SK-N-SH treated with all-trans-retinoic acid at 6 μM for 48 hours (cell line): ENCODE results near the gene KLHL14.

Experiments used
- ATAC-seq: fragments of 200-7000 bp; cut with Tn5 transposase; 3 replicates; pipeline ENCODE4 v1.9.1; 2020; ENCODE audit warnings: mild to moderate bottlenecking, moderate library complexity
- ARNTL ChIP-seq: fragments of 450-650 bp; formaldehyde crosslinking; IDR thresholded peaks from 2 replicates; pipeline ENCODE4 v1.5.0; 2020; ENCODE audit warnings: low read depth, mild to moderate bottlenecking, moderate library complexity, borderline replicate concordance
- CSDC2 ChIP-seq: fragments of 250-450 bp; sonication (Bioruptor Pico); IDR thresholded peaks from 2 replicates; pipeline ENCODE4 v1.5.0; 2020; ENCODE audit warnings: mild to moderate bottlenecking, moderate library complexity
- ESRRG ChIP-seq: fragments of 250-450 bp; sonication (Bioruptor Pico); IDR thresholded peaks from 2 replicates; pipeline ENCODE4 v1.6.1; 2021; ENCODE audit warnings: mild to moderate bottlenecking
- GLIS3 ChIP-seq: fragments of 250-450 bp; sonication (Bioruptor Pico); IDR thresholded peaks from 2 replicates; pipeline ENCODE4 v1.5.0; 2020; ENCODE audit warnings: mild to moderate bottlenecking, moderate library complexity
- ISL1 ChIP-seq: fragments of 250-450 bp; sonication (Bioruptor Pico); IDR thresholded peaks from 2 replicates; pipeline ENCODE4 v2.1.2; 2022; ENCODE audit warnings: mild to moderate bottlenecking, moderate library complexity
- OSR1 ChIP-seq: fragments of 250-450 bp; sonication (Bioruptor Pico); IDR thresholded peaks from 2 replicates; pipeline ENCODE4 v1.8.0; 2022; ENCODE audit warnings: moderate library complexity, mild to moderate bottlenecking, inconsistent platforms
- PPARA ChIP-seq: fragments of 250-450 bp; sonication (Bioruptor Pico); IDR thresholded peaks from 2 replicates; pipeline ENCODE4 v1.5.0; 2020; ENCODE audit warnings: mild to moderate bottlenecking, borderline replicate concordance
- RARB ChIP-seq: fragments of 250-450 bp; sonication (Bioruptor Pico); IDR thresholded peaks from 2 replicates; pipeline ENCODE4 v1.8.0; 2021; ENCODE audit warnings: mild to moderate bottlenecking, moderate library complexity
- SNAI2 ChIP-seq: fragments of 250-450 bp; sonication (Bioruptor Pico); IDR thresholded peaks from 2 replicates; pipeline ENCODE4 v1.5.0; 2020; ENCODE audit warnings: mild to moderate bottlenecking, moderate library complexity
- TCF4 ChIP-seq: fragments of 250-450 bp; sonication (Bioruptor Pico); IDR thresholded peaks from 2 replicates; pipeline ENCODE4 v1.8.0; 2021; ENCODE audit warnings: mild to moderate bottlenecking, moderate library complexity, borderline replicate concordance
- TOX ChIP-seq: fragments of 250-450 bp; sonication (Bioruptor Pico); IDR thresholded peaks from 2 replicates; pipeline ENCODE4 v1.8.0; 2021; ENCODE audit warnings: mild to moderate bottlenecking, moderate library complexity, borderline replicate concordance
- ZC3H10 ChIP-seq: fragments of 250-450 bp; sonication (Bioruptor Pico); IDR thresholded peaks from 2 replicates; pipeline ENCODE4 v1.5.1; 2021; ENCODE audit warnings: mild to moderate bottlenecking, moderate library complexity
- ZFP3 ChIP-seq: fragments of 250-450 bp; sonication (Bioruptor Pico); IDR thresholded peaks from 2 replicates; pipeline ENCODE4 v1.5.0; 2020; ENCODE audit warnings: mild to moderate bottlenecking, moderate library complexity
- ZFP30 ChIP-seq: fragments of 450-650 bp; formaldehyde crosslinking; IDR thresholded peaks from 2 replicates; pipeline ENCODE4 v1.5.0; 2022; ENCODE audit warnings: mild to moderate bottlenecking, moderate library complexity
- ZNF565 ChIP-seq: fragments of 450-650 bp; formaldehyde crosslinking; conservative IDR thresholded peaks from 2 replicates; pipeline ENCODE4 v1.5.0; 2020; ENCODE audit warnings: low read depth, mild to moderate bottlenecking, moderate library complexity
- ZNF70 ChIP-seq: fragments of 450-650 bp; formaldehyde crosslinking; IDR thresholded peaks from 2 replicates; pipeline ENCODE4 v1.5.0; 2020; ENCODE audit warnings: mild to moderate bottlenecking, moderate library complexity
- ZNF8 ChIP-seq: fragments of 450-650 bp; formaldehyde crosslinking; IDR thresholded peaks from 2 replicates; pipeline ENCODE4 v1.5.0; 2020; ENCODE audit warnings: mild to moderate bottlenecking, moderate library complexity
- TF ChIP-seq, protein P1 (sequence below): fragments of 250-450 bp; sonication (Bioruptor Pico); IDR thresholded peaks from 2 replicates; pipeline ENCODE4 v1.5.1; 2021; ENCODE audit warnings: mild to moderate bottlenecking, moderate library complexity
- TF ChIP-seq, protein P2 (sequence below): fragments of 250-450 bp; sonication (Bioruptor Pico); IDR thresholded peaks from 2 replicates; pipeline ENCODE4 v1.8.0; 2021; ENCODE audit warnings: low read depth, mild to moderate bottlenecking, moderate library complexity, borderline replicate concordance
- TF ChIP-seq, protein P3 (sequence below): fragments of 250-450 bp; sonication (Bioruptor Pico); IDR thresholded peaks from 2 replicates; pipeline ENCODE4 v1.5.1; 2020; ENCODE audit warnings: low read depth, mild to moderate bottlenecking, moderate library complexity
- TF ChIP-seq, protein P4 (sequence below): fragments of 250-450 bp; sonication (Bioruptor Pico); IDR thresholded peaks from 2 replicates; pipeline ENCODE4 v1.5.0; 2020; ENCODE audit warnings: mild to moderate bottlenecking, moderate library complexity
- TF ChIP-seq, protein P5 (sequence below): fragments of 250-450 bp; sonication (Bioruptor Pico); IDR thresholded peaks from 2 replicates; pipeline ENCODE4 v1.8.0; 2020; ENCODE audit warnings: mild to moderate bottlenecking, moderate library complexity, borderline replicate concordance

The KLHL14 gene

DNA sequence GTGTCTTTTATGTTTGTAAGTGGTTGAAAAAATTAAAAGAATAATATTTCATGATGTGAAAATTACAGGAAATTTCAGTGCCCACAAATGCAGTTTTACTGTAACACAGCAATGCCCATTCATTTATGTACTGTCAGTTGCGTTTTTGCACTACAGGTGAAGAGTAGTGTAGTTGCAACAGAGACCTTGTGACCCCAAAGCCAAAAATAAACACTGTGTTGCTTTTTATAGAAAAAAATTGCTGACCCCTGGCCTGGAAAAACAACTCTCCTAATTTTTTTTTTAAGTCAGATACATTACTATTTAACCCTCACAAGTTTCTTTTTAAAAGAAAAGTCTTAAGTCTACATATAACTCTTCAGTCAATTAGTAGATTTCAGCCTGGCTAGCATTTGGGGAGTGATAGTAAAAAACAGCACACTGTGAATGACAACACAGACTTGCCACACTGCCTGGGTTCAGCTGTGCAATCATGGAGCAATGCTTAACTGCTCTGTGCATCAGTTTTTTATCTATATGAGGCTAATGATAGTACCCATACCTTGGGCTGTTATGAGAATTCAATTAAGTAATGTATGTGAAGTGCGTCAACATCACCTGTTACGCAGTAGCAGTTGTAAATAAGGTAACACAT lies 8.1 kb downstream of the KLHL14 start (continued):
- TF ChIP-seq RARB (CRISPR knock-in tag), result no peak
- TF ChIP-seq, protein P1, sequence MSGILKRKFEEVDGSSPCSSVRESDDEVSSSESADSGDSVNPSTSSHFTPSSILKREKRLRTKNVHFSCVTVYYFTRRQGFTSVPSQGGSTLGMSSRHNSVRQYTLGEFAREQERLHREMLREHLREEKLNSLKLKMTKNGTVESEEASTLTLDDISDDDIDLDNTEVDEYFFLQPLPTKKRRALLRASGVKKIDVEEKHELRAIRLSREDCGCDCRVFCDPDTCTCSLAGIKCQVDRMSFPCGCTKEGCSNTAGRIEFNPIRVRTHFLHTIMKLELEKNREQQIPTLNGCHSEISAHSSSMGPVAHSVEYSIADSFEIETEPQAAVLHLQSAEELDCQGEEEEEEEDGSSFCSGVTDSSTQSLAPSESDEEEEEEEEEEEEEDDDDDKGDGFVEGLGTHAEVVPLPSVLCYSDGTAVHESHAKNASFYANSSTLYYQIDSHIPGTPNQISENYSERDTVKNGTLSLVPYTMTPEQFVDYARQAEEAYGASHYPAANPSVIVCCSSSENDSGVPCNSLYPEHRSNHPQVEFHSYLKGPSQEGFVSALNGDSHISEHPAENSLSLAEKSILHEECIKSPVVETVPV (CRISPR knock-in tag), result no peak

DNA sequence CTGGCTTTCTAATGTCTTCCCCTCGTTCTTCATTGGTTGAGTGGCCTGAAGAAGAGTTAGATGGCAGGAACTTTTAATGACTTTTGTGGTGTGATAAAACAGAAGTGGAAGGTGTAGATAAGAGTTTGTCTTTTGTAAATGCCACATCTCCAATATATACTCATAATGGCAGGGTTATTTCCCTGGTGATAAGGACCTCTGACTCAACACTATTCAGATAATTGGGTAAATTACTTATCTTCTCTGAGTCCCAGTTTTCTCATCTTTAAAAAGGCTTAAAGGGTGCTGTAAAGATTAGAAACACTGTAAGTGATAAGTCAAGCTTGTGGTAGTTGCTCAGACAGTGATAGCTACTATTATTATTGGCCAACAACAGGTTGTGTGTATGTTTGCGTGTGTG lies 9.5 kb downstream of the KLHL14 start:
- TF ChIP-seq ISL1 (CRISPR knock-in tag), result no peak
- no peak for TF ChIP-seq CSDC2 (CRISPR knock-in tag)
- ATAC-seq, result no peak

DNA sequence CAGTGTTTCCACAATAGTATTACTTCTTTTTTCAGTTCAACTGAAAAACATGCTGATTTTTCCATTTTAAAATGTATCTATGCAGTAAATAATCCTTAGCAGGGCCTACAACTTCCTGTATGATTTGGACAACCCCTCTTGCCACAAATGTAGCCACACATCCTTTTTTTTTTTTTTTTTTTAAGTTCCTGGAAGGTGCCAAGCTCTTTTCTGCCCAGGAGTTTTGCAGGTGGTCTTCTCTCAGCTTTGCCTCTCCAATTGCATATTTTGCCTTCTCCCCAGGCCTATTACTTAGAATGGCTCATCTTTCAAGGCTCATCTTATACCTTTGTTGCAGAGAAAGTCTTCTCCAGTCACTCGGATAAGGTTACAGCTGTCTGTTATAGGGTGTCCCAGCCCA lies 11.6 kb downstream of the KLHL14 start:
- ATAC-seq, result no peak

DNA sequence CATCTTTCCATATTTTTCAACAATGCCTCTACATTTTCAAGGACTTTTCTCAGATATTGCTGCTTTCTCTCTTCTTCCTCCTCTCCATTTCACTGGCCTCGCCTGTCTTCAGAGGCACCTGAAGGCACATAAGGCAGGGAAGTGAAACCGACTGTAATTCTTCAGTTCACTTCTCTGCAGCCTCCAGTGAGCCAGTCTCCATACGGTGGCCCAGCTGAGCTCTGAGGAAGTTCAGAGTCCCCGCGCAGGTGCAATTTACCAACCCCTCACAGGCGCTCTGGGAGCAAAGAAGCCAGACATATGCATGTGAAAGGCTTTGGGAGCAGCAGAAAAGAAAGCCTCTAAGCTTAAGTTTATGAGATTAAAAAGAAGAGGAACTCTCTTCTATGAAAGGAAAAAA lies 12.4 kb downstream of the KLHL14 start:
- ATAC-seq, result no peak
- TF ChIP-seq ZFP30 (CRISPR knock-in tag) (no peak), SNAI2 (CRISPR knock-in tag) (no peak), ESRRG (CRISPR knock-in tag) (no peak), ZNF565 (CRISPR knock-in tag) (no peak), CSDC2 (CRISPR knock-in tag) (no peak)
- TF ChIP-seq, protein P2, sequence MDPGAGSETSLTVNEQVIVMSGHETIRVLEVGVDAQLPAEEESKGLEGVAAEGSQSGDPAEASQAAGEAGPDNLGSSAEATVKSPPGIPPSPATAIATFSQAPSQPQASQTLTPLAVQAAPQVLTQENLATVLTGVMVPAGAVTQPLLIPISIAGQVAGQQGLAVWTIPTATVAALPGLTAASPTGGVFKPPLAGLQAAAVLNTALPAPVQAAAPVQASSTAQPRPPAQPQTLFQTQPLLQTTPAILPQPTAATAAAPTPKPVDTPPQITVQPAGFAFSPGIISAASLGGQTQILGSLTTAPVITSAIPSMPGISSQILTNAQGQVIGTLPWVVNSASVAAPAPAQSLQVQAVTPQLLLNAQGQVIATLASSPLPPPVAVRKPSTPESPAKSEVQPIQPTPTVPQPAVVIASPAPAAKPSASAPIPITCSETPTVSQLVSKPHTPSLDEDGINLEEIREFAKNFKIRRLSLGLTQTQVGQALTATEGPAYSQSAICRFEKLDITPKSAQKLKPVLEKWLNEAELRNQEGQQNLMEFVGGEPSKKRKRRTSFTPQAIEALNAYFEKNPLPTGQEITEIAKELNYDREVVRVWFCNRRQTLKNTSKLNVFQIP, result no peak

More for the DNA sequence above, 11.6 kb downstream of the KLHL14 start:
- no peak for TF ChIP-seq CSDC2 (CRISPR knock-in tag)

DNA sequence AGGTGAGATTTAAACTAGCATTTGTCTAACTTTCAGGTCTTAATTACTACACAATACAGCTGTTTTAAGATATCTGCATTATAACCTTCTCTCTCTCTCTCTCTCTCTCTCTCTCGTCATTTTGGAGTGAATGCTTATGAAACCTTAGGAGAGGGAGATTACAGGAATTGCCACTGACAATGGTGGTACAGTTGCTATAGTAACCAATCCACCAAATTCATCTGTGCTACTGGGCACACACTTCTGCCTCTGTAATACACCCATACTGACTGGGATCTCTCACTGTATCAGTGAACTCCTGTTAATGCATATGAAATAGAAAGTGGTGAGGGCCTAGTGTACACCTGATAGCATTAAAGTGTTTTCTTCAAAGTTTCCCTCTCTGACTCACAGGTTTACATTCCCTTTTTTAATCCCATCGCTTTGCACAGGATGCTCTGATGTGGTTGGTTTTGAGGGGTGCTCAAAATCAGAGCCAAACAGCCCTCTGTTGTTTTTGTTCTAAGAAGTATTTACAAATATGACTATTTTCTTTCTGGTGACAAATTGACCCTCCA lies 13.1 kb downstream of the KLHL14 start:
- TF ChIP-seq, protein P3, sequence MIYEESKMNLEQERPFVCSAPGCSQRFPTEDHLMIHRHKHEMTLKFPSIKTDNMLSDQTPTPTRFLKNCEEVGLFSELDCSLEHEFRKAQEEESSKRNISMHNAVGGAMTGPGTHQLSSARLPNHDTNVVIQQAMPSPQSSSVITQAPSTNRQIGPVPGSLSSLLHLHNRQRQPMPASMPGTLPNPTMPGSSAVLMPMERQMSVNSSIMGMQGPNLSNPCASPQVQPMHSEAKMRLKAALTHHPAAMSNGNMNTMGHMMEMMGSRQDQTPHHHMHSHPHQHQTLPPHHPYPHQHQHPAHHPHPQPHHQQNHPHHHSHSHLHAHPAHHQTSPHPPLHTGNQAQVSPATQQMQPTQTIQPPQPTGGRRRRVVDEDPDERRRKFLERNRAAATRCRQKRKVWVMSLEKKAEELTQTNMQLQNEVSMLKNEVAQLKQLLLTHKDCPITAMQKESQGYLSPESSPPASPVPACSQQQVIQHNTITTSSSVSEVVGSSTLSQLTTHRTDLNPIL (CRISPR knock-in tag), result no peak
- no peak for TF ChIP-seq RARB (CRISPR knock-in tag)
- TF ChIP-seq SNAI2 (CRISPR knock-in tag), result no peak
- no peak for TF ChIP-seq ZFP3
- TF ChIP-seq TOX (CRISPR knock-in tag), result no peak
- TF ChIP-seq PPARA (CRISPR knock-in tag), result no peak
- TF ChIP-seq, protein P2, result no peak
- no peak for TF ChIP-seq ESRRG (CRISPR knock-in tag)
- no peak for TF ChIP-seq ISL1 (CRISPR knock-in tag)
- TF ChIP-seq OSR1, result no peak
- TF ChIP-seq TCF4 (CRISPR knock-in tag), result no peak
- no peak for TF ChIP-seq ZNF8 (CRISPR knock-in tag)
- ATAC-seq, result no peak

DNA sequence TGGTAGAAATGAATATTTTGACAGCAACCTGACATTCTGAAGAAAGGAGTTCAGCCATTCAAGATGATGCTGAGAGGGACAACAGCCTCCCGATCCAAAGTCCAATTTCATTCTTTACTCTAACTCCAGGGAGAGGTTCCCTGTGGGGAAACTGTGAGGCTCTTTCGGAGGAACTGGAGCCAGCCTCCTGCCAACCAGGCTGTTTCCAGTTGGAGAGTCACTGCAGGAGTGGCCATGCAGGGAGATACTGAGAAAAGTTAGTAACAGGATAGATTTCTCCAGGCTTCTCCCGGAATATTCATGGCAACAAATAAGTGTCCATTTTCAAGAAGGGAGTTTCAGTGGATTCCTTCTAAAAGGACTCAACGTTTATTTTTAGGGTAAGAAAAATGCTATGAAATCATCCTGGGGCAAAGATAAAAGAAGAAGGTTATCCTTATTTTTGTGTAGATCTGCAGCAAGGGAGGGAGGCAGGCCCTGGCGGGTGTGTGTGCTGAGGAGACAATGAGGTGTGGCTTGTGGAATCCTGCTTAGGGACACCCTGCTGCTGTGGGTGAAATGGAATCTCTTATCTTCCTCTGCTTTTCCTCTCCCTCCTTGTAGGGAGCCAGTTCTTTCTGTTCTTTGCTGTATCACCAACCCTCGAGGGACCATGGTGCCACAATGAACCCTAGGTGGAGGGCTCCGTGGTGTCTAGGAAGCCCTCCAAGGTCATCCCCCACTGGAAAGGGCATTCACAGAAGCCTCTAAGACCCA lies 18.1 kb downstream of the KLHL14 start:
- no peak for ATAC-seq
- TF ChIP-seq ZC3H10, result no peak
- TF ChIP-seq, protein P4, sequence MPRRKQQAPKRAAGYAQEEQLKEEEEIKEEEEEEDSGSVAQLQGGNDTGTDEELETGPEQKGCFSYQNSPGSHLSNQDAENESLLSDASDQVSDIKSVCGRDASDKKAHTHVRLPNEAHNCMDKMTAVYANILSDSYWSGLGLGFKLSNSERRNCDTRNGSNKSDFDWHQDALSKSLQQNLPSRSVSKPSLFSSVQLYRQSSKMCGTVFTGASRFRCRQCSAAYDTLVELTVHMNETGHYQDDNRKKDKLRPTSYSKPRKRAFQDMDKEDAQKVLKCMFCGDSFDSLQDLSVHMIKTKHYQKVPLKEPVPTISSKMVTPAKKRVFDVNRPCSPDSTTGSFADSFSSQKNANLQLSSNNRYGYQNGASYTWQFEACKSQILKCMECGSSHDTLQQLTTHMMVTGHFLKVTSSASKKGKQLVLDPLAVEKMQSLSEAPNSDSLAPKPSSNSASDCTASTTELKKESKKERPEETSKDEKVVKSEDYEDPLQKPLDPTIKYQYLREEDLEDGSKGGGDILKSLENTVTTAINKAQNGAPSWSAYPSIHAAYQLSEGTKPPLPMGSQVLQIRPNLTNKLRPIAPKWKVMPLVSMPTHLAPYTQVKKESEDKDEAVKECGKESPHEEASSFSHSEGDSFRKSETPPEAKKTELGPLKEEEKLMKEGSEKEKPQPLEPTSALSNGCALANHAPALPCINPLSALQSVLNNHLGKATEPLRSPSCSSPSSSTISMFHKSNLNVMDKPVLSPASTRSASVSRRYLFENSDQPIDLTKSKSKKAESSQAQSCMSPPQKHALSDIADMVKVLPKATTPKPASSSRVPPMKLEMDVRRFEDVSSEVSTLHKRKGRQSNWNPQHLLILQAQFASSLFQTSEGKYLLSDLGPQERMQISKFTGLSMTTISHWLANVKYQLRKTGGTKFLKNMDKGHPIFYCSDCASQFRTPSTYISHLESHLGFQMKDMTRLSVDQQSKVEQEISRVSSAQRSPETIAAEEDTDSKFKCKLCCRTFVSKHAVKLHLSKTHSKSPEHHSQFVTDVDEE, result no peak
- no peak for TF ChIP-seq TOX (CRISPR knock-in tag)
- TF ChIP-seq ZNF8 (CRISPR knock-in tag), result no peak
- no peak for TF ChIP-seq GLIS3 (CRISPR knock-in tag)
- no peak for TF ChIP-seq ISL1 (CRISPR knock-in tag)
- TF ChIP-seq ARNTL, result no peak
- TF ChIP-seq, protein P5, sequence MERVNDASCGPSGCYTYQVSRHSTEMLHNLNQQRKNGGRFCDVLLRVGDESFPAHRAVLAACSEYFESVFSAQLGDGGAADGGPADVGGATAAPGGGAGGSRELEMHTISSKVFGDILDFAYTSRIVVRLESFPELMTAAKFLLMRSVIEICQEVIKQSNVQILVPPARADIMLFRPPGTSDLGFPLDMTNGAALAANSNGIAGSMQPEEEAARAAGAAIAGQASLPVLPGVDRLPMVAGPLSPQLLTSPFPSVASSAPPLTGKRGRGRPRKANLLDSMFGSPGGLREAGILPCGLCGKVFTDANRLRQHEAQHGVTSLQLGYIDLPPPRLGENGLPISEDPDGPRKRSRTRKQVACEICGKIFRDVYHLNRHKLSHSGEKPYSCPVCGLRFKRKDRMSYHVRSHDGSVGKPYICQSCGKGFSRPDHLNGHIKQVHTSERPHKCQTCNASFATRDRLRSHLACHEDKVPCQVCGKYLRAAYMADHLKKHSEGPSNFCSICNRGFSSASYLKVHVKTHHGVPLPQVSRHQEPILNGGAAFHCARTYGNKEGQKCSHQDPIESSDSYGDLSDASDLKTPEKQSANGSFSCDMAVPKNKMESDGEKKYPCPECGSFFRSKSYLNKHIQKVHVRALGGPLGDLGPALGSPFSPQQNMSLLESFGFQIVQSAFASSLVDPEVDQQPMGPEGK (CRISPR knock-in tag), result no peak
- no peak for TF ChIP-seq ZNF70
